HG03432 (cell line): ENCODE data around the gene LRRC45.

Experiments used
- ATAC-seq: cut with Tn5 transposase; IDR thresholded peaks from one replicate; pipeline ENCODE4 v1.9.1; 2021; ENCODE audit warnings: mild to moderate bottlenecking, moderate library complexity; ENCODE audit not compliant: unreplicated experiment

LRRC45 gene

DNA sequence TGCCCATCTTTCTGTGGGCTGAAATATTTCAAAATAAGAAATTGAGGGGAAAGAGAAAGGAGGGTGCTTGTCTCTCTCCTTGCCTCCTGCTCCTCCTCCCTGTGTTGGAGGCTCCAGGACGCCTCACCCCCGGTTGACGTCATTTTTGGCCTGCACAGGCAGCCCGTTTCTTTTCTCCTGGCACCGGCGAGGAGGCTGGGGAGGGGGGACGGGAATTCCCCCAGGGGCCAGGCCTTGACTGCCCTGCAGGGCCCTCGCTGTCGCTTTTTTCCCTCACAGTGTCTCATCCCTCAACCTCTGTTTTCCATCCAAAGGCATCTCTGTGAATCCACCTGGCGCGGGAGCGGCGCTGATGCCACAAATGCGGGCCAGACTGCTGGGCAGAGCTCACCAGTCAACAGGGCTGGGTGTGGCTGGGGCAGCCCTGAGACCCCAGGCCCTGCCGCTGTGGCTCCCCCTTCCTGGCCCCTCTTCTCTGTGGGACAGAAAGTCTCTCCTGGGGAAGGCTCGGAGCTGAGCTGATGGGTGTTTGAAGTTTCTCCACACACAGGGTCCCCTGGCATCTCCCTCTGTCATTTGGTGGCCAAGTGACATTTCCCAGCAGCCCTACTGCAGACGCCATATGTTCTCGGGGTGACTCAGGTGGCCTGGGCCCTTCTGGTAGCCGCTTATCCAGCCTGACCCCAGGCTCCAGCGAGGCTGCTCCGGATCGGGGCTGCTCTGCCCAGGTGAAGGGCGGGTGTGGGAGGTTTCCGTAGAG, 16.5 kb upstream of the LRRC45 start:
- no peak for ATAC-seq

DNA sequence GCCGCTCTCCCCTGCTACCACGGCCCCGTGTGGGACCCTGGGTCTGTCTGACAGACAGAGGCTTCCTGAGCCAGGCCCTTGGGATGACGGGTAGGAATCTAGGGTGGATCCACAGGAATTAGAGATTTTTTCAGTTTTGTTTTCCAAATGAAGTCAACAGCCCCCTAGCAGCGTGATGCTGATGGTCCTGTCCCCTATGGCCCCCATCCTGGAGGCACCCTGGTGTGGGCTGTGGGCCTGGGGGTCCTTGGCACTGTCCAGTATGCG, 15.9 kb upstream of the LRRC45 start:
- no peak for ATAC-seq

GRCh38 chr17:82007495-82008257, 15.4 kb upstream of the LRRC45 start:
- no peak for ATAC-seq

DNA sequence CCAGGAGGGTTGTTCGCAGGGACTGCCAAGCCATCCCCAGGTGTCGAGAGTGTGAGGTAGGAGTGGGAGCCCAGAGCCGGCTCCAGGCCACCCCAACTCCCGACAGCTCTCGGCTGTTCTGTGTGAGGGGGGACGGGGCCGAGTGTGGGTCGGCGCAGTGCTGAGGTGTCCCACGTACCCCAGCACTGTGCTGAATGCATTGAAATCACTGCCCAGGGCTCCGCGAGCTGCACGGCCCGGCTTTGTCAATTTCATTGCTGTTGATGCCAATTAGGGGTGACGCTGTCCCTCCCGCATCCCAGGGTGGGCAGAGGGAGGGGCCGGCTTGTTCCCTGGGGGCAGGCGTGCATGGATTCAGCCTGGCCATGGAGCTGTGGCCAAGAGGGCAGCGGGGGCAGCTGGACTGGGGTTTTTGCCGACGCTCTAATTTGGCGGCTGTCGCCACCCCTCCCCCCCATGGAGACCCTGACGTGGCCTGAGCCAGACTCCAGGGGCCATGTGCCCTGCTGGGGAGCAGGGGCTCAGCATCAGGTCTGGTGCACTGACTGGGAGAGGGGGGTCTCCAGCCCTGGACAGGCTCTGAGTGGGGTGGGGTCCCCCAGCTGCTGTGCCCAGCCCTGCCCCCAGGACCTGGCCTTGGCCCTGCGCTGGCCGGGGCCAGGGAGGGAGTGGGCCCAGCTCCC, 14.7 kb upstream of the LRRC45 start:
- no peak for ATAC-seq

DNA sequence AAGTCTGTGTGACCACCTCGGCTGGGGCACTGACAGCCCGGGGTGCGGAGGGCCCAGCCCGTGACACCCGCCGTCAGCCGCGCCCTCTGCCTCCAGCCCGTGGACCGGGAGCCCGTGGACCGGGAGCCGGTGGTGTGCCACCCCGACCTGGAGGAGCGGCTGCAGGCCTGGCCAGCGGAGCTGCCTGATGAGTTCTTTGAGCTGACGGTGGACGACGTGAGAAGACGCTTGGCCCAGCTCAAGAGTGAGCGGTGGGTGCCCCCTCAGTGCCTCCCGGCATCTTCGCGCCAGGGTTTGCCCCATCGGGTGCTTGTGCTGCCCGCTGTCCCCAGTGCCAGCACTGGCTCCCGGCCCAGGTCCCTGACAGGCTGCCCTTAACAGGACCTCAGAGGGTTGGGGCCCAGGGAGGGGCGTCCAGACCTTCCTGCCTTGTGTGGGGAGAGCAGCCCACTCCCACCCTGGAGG, 14.1 kb upstream of the LRRC45 start:
- no peak for ATAC-seq

- no peak for ATAC-seq
These were observed 13.7 kb upstream of the LRRC45 start for GRCh38 chr17:82009413-82009812.

DNA sequence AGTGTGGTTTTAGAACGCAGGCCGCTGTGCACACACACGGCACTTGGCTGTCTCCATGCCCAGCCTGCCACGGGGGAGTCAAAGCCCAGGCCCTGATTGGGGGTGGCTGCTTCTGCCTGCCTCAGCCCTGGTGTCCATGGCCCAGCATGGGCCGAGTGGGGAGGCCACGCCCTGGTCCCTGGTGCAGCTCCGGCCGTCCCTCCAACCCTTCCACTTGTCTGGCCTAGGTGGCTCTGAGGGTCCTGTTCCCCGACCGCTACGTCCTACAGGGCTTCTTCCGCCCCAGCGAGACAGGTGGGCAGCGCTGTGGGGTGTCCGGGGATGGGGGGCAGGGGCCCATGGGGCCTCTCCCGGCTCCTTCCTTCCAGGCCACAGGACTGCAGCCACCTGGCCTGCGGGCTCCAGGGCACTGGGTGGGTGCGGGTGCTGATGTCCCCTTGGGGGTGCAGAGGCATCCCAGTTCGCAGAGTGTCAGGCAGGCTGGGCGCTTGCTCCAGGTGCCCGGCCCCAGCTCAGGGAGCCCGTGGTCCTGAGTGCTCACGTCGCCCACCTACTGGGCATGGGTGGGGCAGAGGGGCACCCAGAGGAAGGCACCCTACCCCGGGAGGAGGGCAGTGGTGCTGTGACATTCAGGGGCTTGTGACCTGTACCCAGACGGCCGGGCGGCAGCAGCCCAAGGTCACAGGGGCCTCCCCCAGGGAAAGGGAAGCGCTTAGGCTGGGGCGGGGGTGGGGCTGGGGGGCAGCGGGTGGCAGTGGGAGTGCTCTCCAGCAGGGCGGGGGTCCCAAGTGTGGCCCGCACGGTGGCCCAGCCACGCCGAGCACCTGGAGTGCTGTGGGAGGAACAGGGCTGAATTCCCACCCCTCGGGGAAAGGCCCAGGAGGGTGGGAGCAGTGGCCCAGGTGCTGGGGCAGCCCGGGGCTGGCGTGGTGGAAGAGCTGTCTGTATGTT, 12.3 kb upstream of the LRRC45 start:
- ATAC-seq, result no peak

- no peak for ATAC-seq
These were observed 11.4 kb upstream of the LRRC45 start for GRCh38 chr17:82011617-82012187.

GRCh38 chr17:82012261-82012639, 10.9 kb upstream of the LRRC45 start:
- no peak for ATAC-seq

DNA sequence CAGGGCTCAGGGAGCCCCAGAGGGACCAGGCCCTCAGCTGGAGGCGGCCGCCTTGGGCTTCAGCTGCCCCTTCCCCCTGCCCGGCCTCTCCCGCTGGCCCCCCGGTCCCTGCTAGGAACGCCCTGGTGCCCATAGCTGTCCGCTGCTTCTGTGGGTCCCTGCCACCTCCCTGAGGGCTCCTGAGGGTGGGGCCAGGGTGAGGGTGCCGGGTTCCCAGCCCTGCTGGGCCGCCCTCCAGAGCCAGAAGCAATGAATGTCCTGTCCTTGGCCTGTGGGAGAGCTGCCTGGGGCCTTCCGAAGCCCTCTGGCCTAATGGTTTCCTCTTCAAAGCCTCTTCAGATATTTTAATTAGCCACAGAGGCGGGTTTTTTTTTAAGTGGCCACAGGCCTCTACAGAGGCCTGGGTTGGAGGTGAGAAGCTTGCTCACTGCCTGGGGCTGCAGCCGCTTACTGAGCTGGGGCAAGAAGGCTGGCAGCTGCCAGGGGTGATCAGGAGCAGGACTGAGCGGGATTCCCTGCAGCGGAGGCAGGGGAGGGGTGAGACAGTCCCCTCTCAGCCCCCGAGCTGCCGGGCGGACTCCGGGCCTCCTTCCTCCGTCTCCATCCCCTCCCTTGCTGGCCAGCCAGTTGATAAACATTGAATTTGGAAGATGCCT, 10.3 kb upstream of the LRRC45 start:
- no peak for ATAC-seq

DNA sequence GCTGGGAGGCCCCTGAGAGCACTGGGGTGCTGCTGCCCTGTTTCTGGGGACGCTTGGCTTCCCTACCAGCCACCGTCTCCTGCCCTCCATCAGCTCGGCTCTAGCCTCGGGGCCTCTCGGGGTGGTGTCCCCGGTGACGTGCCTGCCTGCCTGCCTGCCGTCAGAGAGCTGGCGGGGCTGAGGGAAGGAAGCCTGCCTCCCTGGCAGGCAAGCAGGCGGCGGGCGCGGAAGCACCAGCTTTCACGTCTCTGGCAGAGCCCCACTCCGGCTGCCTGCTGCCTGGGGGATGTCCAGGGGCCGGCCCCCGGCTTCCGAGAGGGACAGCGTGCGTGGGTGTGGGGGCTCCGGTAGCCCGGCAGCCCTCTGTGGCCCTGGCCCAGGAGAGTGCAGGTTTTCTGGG, 9.8 kb upstream of the LRRC45 start:
- ATAC-seq, result no peak

DNA sequence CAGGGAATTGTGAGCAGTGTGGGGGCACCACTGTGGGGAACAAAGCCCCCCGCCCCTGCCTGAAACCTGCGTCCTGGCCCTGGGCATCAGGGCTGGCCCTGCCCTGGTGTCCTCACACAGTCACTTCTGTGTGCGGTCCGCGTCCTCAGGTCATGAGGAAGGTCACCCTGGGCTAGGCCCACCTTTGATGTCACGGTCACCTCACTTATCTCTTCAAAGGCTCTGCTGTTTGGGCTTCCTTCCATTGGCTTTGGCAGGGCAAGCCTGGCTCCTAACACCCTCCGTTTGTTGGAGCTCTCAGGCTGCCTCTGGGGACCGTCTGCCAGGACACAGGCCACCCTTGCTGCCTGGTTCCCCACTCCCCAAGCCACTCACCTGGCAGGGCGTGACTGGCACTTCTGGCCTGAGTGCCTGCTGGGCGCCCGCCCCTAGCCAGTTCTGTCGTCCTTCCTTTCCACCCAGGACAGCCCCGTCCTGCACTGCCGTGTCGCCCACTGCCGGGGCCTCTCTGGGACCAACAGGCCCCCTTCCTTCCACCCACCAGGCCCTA, 9.3 kb upstream of the LRRC45 start:
- no peak for ATAC-seq

DNA sequence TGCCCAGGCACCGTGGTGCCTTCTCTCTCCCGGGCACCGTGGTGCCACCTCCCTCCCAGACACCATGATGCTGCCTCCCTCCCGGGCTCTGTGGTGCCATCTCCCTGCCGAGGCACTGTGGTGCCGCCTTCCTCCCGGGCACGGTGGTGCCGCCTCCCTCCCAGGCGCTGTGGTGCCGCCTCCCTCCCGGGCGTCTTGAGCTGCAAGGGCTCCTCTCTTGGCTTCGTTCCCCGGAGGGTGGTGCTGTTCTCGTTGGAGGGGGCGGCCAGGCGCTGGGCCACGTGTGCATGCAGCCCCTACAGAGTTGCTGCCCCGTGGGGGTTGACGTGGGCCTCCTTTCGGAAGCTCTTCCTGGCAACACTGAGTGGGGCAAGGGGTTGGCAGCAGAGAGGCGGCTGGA, 8.7 kb upstream of the LRRC45 start:
- ATAC-seq, result no peak

- ATAC-seq, result no peak
These were observed 8.2 kb upstream of the LRRC45 start for GRCh38 chr17:82014971-82015310.

DNA sequence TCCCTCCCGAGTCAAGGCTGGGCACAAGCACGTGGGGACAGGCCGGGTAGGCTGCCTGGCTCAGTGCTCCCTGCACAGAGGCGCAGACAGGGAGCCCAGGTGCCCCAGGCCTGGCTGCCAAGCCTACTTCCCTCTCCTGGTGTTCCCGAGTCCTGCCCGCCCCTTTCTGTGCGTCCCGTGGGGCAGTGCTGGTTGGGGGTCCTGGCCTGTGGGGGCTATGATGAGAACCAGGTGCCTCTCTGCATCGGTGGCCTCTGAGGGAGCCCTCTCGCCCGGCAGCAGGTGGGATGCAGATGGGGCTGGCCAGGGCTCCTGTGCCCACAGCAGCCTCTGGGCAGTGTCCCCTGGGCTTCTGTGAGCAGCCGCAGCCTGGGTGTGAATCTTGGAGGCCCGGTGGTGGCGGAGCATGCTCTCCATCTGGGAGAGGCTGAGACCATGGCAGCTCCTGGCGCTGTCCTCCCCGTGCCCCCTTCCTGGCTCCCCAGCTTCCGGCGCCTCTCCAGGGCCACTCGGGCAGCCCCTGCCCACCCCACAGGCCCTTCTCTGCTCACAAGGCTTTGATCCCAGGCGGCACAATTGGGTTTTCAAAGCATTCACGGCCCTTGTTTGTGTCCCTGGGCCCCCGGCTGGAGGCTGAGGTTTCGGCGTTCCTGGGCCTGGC, 7.7 kb upstream of the LRRC45 start:
- no peak for ATAC-seq

- no peak for ATAC-seq
These were observed 6.8 kb upstream of the LRRC45 start for GRCh38 chr17:82016061-82016874.

- no peak for ATAC-seq
These were observed 6.1 kb upstream of the LRRC45 start for GRCh38 chr17:82016875-82017459.

- ATAC-seq, result no peak
These were observed 5.4 kb upstream of the LRRC45 start for GRCh38 chr17:82017612-82018151.
